Measurements from ENCODE around the gene KIAA1328. TPM values are rescaled to one million over a fixed set of nuclear protein-coding genes. Genes with fewer than 3 reads are reported as not detected.

The KIAA1328 gene
- total RNA-seq, 1 experiment from 2014 or later, result 4.9 TPM

DNA sequence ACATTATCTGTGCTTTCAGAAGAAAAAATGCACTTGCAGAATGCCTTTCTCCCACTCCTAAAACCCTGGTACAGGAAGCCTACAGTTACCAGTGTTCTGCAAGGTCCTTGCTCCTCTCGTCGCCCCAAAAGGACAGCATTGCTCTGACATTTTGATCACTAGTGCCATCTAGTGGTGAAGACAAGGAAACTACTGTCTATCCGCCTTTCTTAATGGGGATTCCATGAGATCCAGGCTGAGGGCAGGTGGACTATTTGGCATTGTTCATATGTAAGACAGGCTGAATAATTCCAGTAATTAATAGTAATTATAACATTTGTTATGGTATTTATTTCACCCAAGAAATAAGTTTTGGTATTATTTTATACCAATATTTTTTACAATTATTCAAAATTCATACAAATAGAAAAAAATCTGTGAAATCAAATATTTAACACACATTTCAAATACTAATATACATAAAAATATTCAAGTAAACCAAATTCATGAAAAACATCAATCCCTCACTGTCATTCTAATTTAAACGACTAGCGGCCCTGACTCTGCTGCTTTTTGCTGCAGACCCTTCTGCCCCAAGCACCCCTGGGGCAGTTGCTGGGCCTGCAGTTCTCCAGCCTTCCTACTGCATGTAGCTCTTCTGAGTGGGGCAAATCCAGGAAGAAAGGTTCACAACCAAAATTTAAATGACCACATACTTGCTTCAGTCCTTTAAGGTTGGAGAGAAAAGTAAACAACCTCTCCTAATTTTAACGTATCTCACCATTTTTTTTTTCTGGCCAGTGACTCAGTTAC lies 19.1 kb upstream of the KIAA1328 start:
- no TSS peak for BruUV-seq (replicated peaks)
- Mint-ChIP-seq H3K4me3 (ENCODE audit: unreplicated experiment) (no peak overlapping the region), H3K36me3 (ENCODE audit: insufficient read depth, unreplicated experiment) (peaks cover 19% of the 10 kb centered on the region), H3K9me3 (ENCODE audit: unreplicated experiment) (no peaks in the 10 kb centered on the region), H3K27me3 (ENCODE audit: insufficient read depth, unreplicated experiment) (no peaks in the 10 kb centered on the region), H3K4me1 (ENCODE audit: low read depth, unreplicated experiment) (no peaks in the 10 kb centered on the region), H3K27ac (ENCODE audit: unreplicated experiment) (no peak overlapping the region)
- CTCF ChIA-PET, result no interaction called here
- peak; percentile 24 to 51 for TF ChIP-seq CTCF (IDR thresholded peaks at IDR 0.05; ENCODE audit: insufficient read depth in 1 of 2, low read depth in 1 of 2, low read length in 1 of 2, severe bottlenecking in 1 of 2, unreplicated experiment in 1 of 2)
- peak; percentile 27 to 31 for DNase-seq
- Histone ChIP-seq H3K9me3 (no peaks in the 10 kb centered on the region), H3K27me3 (replicated peaks; ENCODE audit: control insufficient read depth, insufficient read depth, low read length) (no peaks in the 10 kb centered on the region), H3K4me3 (ENCODE audit: low read depth, low read length) (no peak overlapping the region), H3K36me3 (ENCODE audit: control insufficient read depth, insufficient read depth, low read length) (no peaks in the 10 kb centered on the region), H3K4me1 (no peaks in the 10 kb centered on the region)
- POLR2A ChIA-PET, result no interaction called here
- intact Hi-C loops (cut with micrococcal nuclease; ENCODE audit: unreplicated experiment), result loop anchor here (1.0 kb wide), 2 partner anchors 40 to 121 kb away; no protein-coding TSS in a partner anchor

DNA sequence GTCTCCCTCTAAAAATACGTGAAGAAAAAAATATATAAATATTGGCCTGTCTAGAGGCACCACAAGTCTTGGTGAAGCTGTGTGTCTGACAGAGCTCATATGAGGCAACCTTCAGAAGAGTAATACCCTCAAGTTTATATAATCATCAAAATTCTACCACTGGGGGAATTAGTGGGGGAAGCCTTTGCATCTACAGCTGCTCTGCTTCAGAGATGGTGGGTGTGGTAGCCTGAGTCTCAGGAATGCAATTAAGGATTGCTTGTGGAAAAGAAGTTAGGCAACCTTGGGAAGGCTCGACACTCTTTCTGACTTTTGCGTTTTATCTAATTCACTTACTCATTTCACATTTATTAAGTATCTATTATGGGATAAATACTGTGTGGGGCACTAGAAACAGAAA lies 17.5 kb upstream of the KIAA1328 start:
- no peak overlapping the region for H3K27ac Mint-ChIP-seq (ENCODE audit: unreplicated experiment)
- no peaks in the 10 kb centered on the region for H3K9me3 ChIP-seq
- H3K4me3 Mint-ChIP-seq (ENCODE audit: unreplicated experiment), result no peak overlapping the region
- H3K4me1 ChIP-seq, result no peaks in the 10 kb centered on the region
- H3K36me3 ChIP-seq (ENCODE audit: control insufficient read depth, insufficient read depth, low read length), result no peaks in the 10 kb centered on the region
- ChIA-PET CTCF (no interaction called here), POLR2A (no interaction called here)
- BruUV-seq (replicated peaks), result no TSS peak
- DNase-seq, result no peak
- no peaks in the 10 kb centered on the region for H3K27me3 Mint-ChIP-seq (ENCODE audit: insufficient read depth, unreplicated experiment)
- peaks cover 5% of the 10 kb centered on the region for H3K36me3 Mint-ChIP-seq (ENCODE audit: insufficient read depth, unreplicated experiment)
- H3K4me1 Mint-ChIP-seq (ENCODE audit: low read depth, unreplicated experiment), result no peaks in the 10 kb centered on the region
- H3K27me3 ChIP-seq (replicated peaks; ENCODE audit: control insufficient read depth, insufficient read depth, low read length), result no peaks in the 10 kb centered on the region
- TF ChIP-seq CTCF (IDR thresholded peaks at IDR 0.05; ENCODE audit: insufficient read depth in 1 of 2, low read depth in 1 of 2, low read length in 1 of 2, severe bottlenecking in 1 of 2, unreplicated experiment in 1 of 2), result no peak
- intact Hi-C loops (cut with micrococcal nuclease; ENCODE audit: unreplicated experiment), result no loop called here
- H3K9me3 Mint-ChIP-seq (ENCODE audit: unreplicated experiment), result no peaks in the 10 kb centered on the region
- no peak overlapping the region for H3K4me3 ChIP-seq (ENCODE audit: low read depth, low read length)

DNA sequence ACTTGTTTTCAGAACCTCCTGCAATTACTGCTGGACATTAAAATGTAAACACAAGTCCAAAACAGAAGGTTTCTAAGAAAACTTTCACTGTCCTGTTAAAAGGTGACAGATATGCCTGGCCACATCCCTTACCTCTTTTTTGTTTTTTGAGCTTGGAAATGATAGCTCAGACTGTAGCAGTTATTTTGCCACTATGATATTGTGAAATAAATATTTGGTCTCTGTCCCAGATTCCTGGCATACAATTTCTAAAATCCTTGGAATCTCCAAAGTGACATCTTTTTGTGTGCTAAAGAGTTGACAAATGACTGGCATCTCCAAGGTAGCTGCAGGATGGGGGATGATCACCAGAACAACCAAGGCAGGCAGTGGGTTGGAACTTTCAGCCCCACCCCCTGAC lies 17.0 kb upstream of the KIAA1328 start:
- CTCF ChIA-PET, result no interaction called here
- DNase-seq, result no peak
- Mint-ChIP-seq H3K4me3 (ENCODE audit: unreplicated experiment) (no peak overlapping the region), H3K27me3 (ENCODE audit: insufficient read depth, unreplicated experiment) (no peaks in the 10 kb centered on the region), H3K4me1 (ENCODE audit: low read depth, unreplicated experiment) (no peaks in the 10 kb centered on the region), H3K36me3 (ENCODE audit: insufficient read depth, unreplicated experiment) (peaks cover 5% of the 10 kb centered on the region), H3K27ac (ENCODE audit: unreplicated experiment) (no peak overlapping the region), H3K9me3 (ENCODE audit: unreplicated experiment) (no peaks in the 10 kb centered on the region)
- no peak overlapping the region for H3K4me3 ChIP-seq (ENCODE audit: low read depth, low read length)
- no peaks in the 10 kb centered on the region for H3K9me3 ChIP-seq
- no peaks in the 10 kb centered on the region for H3K4me1 ChIP-seq
- intact Hi-C loops (cut with micrococcal nuclease; ENCODE audit: unreplicated experiment), result no loop called here
- BruUV-seq (replicated peaks), result no TSS peak
- H3K27me3 ChIP-seq (replicated peaks; ENCODE audit: control insufficient read depth, insufficient read depth, low read length), result no peaks in the 10 kb centered on the region
- POLR2A ChIA-PET, result no interaction called here
- TF ChIP-seq CTCF (IDR thresholded peaks at IDR 0.05; ENCODE audit: insufficient read depth in 1 of 2, low read depth in 1 of 2, low read length in 1 of 2, severe bottlenecking in 1 of 2, unreplicated experiment in 1 of 2), result no peak
- H3K36me3 ChIP-seq (ENCODE audit: control insufficient read depth, insufficient read depth, low read length), result no peaks in the 10 kb centered on the region

Measured in Caco-2 (cell line).